OCI-LY1 (cell line): ENCODE results near the gene TMED10.
"Not testable (repeated sequence)": the region's sequence is repeated elsewhere in the genome, so short reads cannot be mapped to it uniquely, and the experiment has no call there.

Experiments used
- H2AFZ ChIP-seq: fragments of 200-600 bp; sonication (generic), shearing (Covaris generic); 2 replicates; pipeline ENCODE4 v1.6.0; 2014; ENCODE audit warnings: antibody characterized with exemption, mild to moderate bottlenecking, low read length
- H3F3A ChIP-seq: fragments of 200-600 bp; sonication (generic), shearing (Covaris generic); 2 replicates; pipeline ENCODE4 v1.6.0; 2014; ENCODE audit warnings: mild to moderate bottlenecking, antibody characterized with exemption, low read length, moderate library complexity; ENCODE audit not compliant: insufficient read depth
- H3K27ac ChIP-seq: fragments of 200-600 bp; sonication (generic); 2 replicates; pipeline ENCODE4 v1.5.1; 2014; ENCODE audit warnings: low read length, mixed run types, mild to moderate bottlenecking, low read depth; ENCODE audit not compliant: poor library complexity, severe bottlenecking
- H3K27me3 ChIP-seq: fragments of 200-600 bp; sonication (generic); 2 replicates; pipeline ENCODE4 v1.6.0; 2014; ENCODE audit warnings: antibody characterized with exemption, mild to moderate bottlenecking, low read length, moderate library complexity; ENCODE audit not compliant: insufficient read depth
- H3K36me3 ChIP-seq: fragments of 200-600 bp; sonication (generic); 2 replicates; pipeline ENCODE4 v1.6.1; 2014; ENCODE audit warnings: mild to moderate bottlenecking, antibody characterized with exemption, low read length, moderate library complexity, mixed read lengths; ENCODE audit not compliant: insufficient read depth
- H3K4me1 ChIP-seq: fragments of 200-600 bp; sonication (generic); 2 replicates; pipeline ENCODE4 v1.5.1; 2014; ENCODE audit warnings: mild to moderate bottlenecking, low read length, moderate library complexity; ENCODE audit not compliant: insufficient read depth, severe bottlenecking
- H3K4me2 ChIP-seq: fragments of 200-600 bp; sonication (generic), shearing (Covaris generic); 2 replicates; pipeline ENCODE4 v1.6.1; 2014; ENCODE audit warnings: low read length
- H3K4me3 ChIP-seq: fragments of 200-600 bp; sonication (generic); 2 replicates; pipeline ENCODE4 v1.5.1; 2014; ENCODE audit warnings: low read length, low read depth, mild to moderate bottlenecking, mixed read lengths; ENCODE audit not compliant: poor library complexity, severe bottlenecking
- H3K79me2 ChIP-seq: fragments of 200-600 bp; shearing (Covaris generic); 2 replicates; pipeline ENCODE4 v1.6.1; 2016; ENCODE audit warnings: mixed run types, low read length, mixed read lengths; ENCODE audit not compliant: insufficient read depth
- H3K9ac ChIP-seq: fragments of 200-600 bp; sonication (generic), shearing (Covaris generic); 2 replicates; pipeline ENCODE4 v1.6.1; 2014; ENCODE audit warnings: mild to moderate bottlenecking, low read length, mixed read lengths
- H3K9me2 ChIP-seq: fragments of 200-600 bp; sonication (generic), shearing (Covaris generic); 2 replicates; pipeline ENCODE4 v1.6.1; 2014; ENCODE audit warnings: low read depth, mild to moderate bottlenecking, low read length, mixed read lengths
- H3K9me3 ChIP-seq: fragments of 200-600 bp; shearing (Covaris generic); 2 replicates; pipeline ENCODE4 v1.6.1; 2014; ENCODE audit warnings: low read length, mixed read lengths
- H4K20me1 ChIP-seq: fragments of 200-600 bp; sonication (generic), shearing (Covaris generic); 2 replicates; pipeline ENCODE4 v1.6.0; 2016; ENCODE audit warnings: mild to moderate bottlenecking, low read length; ENCODE audit not compliant: insufficient read depth
- CTCF ChIP-seq: fragments of 200-600 bp; sonication (generic), shearing (Covaris generic); IDR thresholded peaks from 2 replicates; pipeline ENCODE4 v1.5.1; 2017; ENCODE audit warnings: mild to moderate bottlenecking, antibody characterized with exemption, low read length, moderate library complexity, mixed read lengths
- EZH2 ChIP-seq: fragments of 200-600 bp; sonication (generic), shearing (Covaris generic); IDR thresholded peaks from 2 replicates; pipeline ENCODE4 v1.8.0; 2017; ENCODE audit warnings: borderline replicate concordance, mixed run types, mild to moderate bottlenecking, antibody characterized with exemption, low read length, moderate library complexity, mixed read lengths

TMED10 gene

GRCh38 chr14:75153295-75153694 lies 23.1 kb downstream of the TMED10 start:
- no peak overlapping the region for H3K27ac ChIP-seq
- no peak for TF ChIP-seq EZH2
- no peak for TF ChIP-seq CTCF
- H3K9ac ChIP-seq, result no peak overlapping the region

GRCh38 chr14:75151851-75152250 lies 24.6 kb downstream of the TMED10 start:
- Histone ChIP-seq H3K9ac (no peak overlapping the region), H2AFZ (no peak overlapping the region), H3K9me2 (no peaks in the 10 kb centered on the region), H3F3A (no peaks in the 10 kb centered on the region), H3K9me3 (no peaks in the 10 kb centered on the region), H3K79me2 (peaks cover 4% of the 10 kb centered on the region; the same call in 1 of the 2 replicates), H3K27ac (no peak overlapping the region), H3K4me2 (no peak overlapping the region), H4K20me1 (no peaks in the 10 kb centered on the region), H3K4me1 (no peaks in the 10 kb centered on the region), H3K36me3 (peaks cover 22% of the 10 kb centered on the region; the same call in 1 of the 2 replicates), H3K27me3 (no peaks in the 10 kb centered on the region), H3K4me3 (no peak overlapping the region)
- TF ChIP-seq CTCF, result no peak
- TF ChIP-seq EZH2, result no peak

More at GRCh38 chr14:75153295-75153694, 23.1 kb downstream of the TMED10 start:
- H4K20me1 ChIP-seq, result no peaks in the 10 kb centered on the region
- H3K9me2 ChIP-seq, result no peaks in the 10 kb centered on the region
- H3F3A ChIP-seq, result no peaks in the 10 kb centered on the region
- no peak overlapping the region for H3K4me2 ChIP-seq
- H3K4me1 ChIP-seq, result no peaks in the 10 kb centered on the region
- no peak overlapping the region for H3K4me3 ChIP-seq
- no peak overlapping the region for H2AFZ ChIP-seq
- H3K36me3 ChIP-seq, result peaks cover 16% of the 10 kb centered on the region; the same call in 1 of the 2 replicates
- H3K9me3 ChIP-seq, result no peaks in the 10 kb centered on the region
- no peaks in the 10 kb centered on the region for H3K27me3 ChIP-seq
- H3K79me2 ChIP-seq, result peaks cover 4% of the 10 kb centered on the region; the same call in 1 of the 2 replicates

- not testable (repeated sequence) for H3K4me3 ChIP-seq, H3K9me2 ChIP-seq, H3K9me3 ChIP-seq, H3K9ac ChIP-seq, H3K27me3 ChIP-seq, H3F3A ChIP-seq, H2AFZ ChIP-seq, H3K4me2 ChIP-seq, H3K79me2 ChIP-seq, H3K4me1 ChIP-seq, H4K20me1 ChIP-seq, H3K27ac ChIP-seq
- peaks cover 31% of the 10 kb centered on the region; the same call in 1 of the 2 replicates for H3K36me3 ChIP-seq
Measured at GRCh38 chr14:75150637-75151036, 25.8 kb downstream of the TMED10 start.

- Histone ChIP-seq H3K9ac (no peak overlapping the region), H3K4me1 (no peaks in the 10 kb centered on the region), H3K4me3 (no peak overlapping the region), H3K27me3 (no peaks in the 10 kb centered on the region), H3K36me3 (peaks cover 34% of the 10 kb centered on the region; the same call in 1 of the 2 replicates), H2AFZ (no peak overlapping the region), H3K27ac (no peak overlapping the region), H4K20me1 (no peaks in the 10 kb centered on the region), H3K79me2 (no peaks in the 10 kb centered on the region), H3F3A (no peaks in the 10 kb centered on the region), H3K4me2 (no peak overlapping the region), H3K9me2 (no peaks in the 10 kb centered on the region), H3K9me3 (no peaks in the 10 kb centered on the region)
- TF ChIP-seq CTCF, result no peak
- no peak for TF ChIP-seq EZH2
Measured at GRCh38 chr14:75150150-75150549, 26.3 kb downstream of the TMED10 start.
